OCI-LY3 (cell line): ENCODE results near the gene CEP20.

Experiments
- EZH2phosphoT487 ChIP-seq: fragments of 200-600 bp; shearing (Covaris generic); IDR thresholded peaks from 2 replicates; pipeline ENCODE4 v1.6.1; 2018; ENCODE audit warnings: antibody characterized with exemption, mixed run types, low read depth
- TF ChIP-seq, protein P1 (sequence below): fragments of 200-600, 300-600 bp; sonication (generic); IDR thresholded peaks from 2 replicates; pipeline ENCODE4 v1.5.1; 2014; ENCODE audit warnings: antibody characterized with exemption, low read length, low read depth

- TF ChIP-seq, protein P1, sequence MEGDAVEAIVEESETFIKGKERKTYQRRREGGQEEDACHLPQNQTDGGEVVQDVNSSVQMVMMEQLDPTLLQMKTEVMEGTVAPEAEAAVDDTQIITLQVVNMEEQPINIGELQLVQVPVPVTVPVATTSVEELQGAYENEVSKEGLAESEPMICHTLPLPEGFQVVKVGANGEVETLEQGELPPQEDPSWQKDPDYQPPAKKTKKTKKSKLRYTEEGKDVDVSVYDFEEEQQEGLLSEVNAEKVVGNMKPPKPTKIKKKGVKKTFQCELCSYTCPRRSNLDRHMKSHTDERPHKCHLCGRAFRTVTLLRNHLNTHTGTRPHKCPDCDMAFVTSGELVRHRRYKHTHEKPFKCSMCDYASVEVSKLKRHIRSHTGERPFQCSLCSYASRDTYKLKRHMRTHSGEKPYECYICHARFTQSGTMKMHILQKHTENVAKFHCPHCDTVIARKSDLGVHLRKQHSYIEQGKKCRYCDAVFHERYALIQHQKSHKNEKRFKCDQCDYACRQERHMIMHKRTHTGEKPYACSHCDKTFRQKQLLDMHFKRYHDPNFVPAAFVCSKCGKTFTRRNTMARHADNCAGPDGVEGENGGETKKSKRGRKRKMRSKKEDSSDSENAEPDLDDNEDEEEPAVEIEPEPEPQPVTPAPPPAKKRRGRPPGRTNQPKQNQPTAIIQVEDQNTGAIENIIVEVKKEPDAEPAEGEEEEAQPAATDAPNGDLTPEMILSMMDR: no peak
- TF ChIP-seq EZH2phosphoT487: no peak
These were observed 5.8 kb downstream of the CEP20 start for GRCh38 chr16:15882563-15882962.
